SIG-M5 treated with dmso at 0.1 percent for 504 hours (cell line): ENCODE data around the gene HEXIM1.

Source experiments
- DNase-seq: peaks from one replicate; lab custom pipeline; 2025; ENCODE audit not compliant: unreplicated experiment; lab: John Stamatoyannopoulos, UW

Gene HEXIM1

GRCh38 chr17:45128989-45129388 is 19.3 kb upstream of the HEXIM1 start:
- DNase-seq: no peak

GRCh38 chr17:45129426-45129939 is 18.8 kb upstream of the HEXIM1 start:
- no peak for DNase-seq

GRCh38 chr17:45129940-45130680 is 18.2 kb upstream of the HEXIM1 start:
- no peak for DNase-seq

GRCh38 chr17:45130681-45131615 is 17.3 kb upstream of the HEXIM1 start:
- DNase-seq: no peak

- DNase-seq: no peak
Measured at GRCh38 chr17:45131616-45132319, 16.5 kb upstream of the HEXIM1 start.

- DNase-seq: no peak
Measured at GRCh38 chr17:45132320-45132571, 16.0 kb upstream of the HEXIM1 start, which contains the start of gene PLCD3. TSS of gene PLCD3 (minus strand) at chr17:45132515. CDS start at chr17:45132410, 105 bp downstream.

- DNase-seq: peak; percentile 72
Measured at GRCh38 chr17:45132572-45133463, 15.5 kb upstream of the HEXIM1 start.

GRCh38 chr17:45135192-45135977 is 12.9 kb upstream of the HEXIM1 start, which contains the start of gene ACBD4:
TSS of gene ACBD4 (plus strand) at chr17:45135687. CDS start at chr17:45136145, 458 bp downstream.
- DNase-seq: peak; percentile 99

- no peak for DNase-seq
Measured at GRCh38 chr17:45135978-45136791, 12.1 kb upstream of the HEXIM1 start.

GRCh38 chr17:45136846-45137560 is 11.3 kb upstream of the HEXIM1 start:
- no peak for DNase-seq

GRCh38 chr17:45137561-45138305 is 10.5 kb upstream of the HEXIM1 start:
- no peak for DNase-seq

GRCh38 chr17:45138911-45139532 is 9.3 kb upstream of the HEXIM1 start:
- no peak for DNase-seq

- DNase-seq: no peak
Measured at GRCh38 chr17:45139533-45139920, 8.7 kb upstream of the HEXIM1 start.

GRCh38 chr17:45143094-45143670 is 5.1 kb upstream of the HEXIM1 start:
- no peak for DNase-seq

GRCh38 chr17:45143767-45144198 is 4.5 kb upstream of the HEXIM1 start:
- DNase-seq: no peak

GRCh38 chr17:45144199-45145034 is 3.9 kb upstream of the HEXIM1 start:
- DNase-seq: no peak
